GM19023 (cell line): ENCODE results near the gene STARD3.

Source experiments
- ATAC-seq: cut with Tn5 transposase; IDR thresholded peaks from one replicate; pipeline ENCODE4 v1.9.1; 2021; ENCODE audit warnings: mild to moderate bottlenecking, moderate library complexity; ENCODE audit not compliant: unreplicated experiment

STARD3 gene

GRCh38 chr17:39634384-39634871 is 2.5 kb upstream of the STARD3 start:
- no peak for ATAC-seq

DNA sequence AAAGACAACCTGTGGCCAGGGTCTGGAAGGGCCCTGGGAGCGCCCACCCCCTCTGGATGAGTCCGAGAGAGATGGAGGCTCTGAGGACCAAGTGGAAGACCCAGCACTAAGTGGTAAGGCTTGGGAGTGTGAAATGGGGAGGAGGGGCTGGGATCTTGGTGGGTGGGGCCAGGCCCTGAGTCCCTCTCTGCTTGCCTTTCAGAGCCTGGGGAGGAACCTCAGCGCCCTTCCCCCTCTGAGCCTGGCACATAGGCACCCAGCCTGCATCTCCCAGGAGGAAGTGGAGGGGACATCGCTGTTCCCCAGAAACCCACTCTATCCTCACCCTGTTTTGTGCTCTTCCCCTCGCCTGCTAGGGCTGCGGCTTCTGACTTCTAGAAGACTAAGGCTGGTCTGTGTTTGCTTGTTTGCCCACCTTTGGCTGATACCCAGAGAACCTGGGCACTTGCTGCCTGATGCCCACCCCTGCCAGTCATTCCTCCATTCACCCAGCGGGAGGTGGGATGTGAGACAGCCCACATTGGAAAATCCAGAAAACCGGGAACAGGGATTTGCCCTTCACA is 1.2 kb upstream of the STARD3 start:
- no peak for ATAC-seq

GRCh38 chr17:39636587-39636926 is 387 bp upstream of the STARD3 start:
- no peak for ATAC-seq

- no peak for ATAC-seq
These were observed 1.4 kb downstream of the STARD3 start for GRCh38 chr17:39638317-39638716.

DNA sequence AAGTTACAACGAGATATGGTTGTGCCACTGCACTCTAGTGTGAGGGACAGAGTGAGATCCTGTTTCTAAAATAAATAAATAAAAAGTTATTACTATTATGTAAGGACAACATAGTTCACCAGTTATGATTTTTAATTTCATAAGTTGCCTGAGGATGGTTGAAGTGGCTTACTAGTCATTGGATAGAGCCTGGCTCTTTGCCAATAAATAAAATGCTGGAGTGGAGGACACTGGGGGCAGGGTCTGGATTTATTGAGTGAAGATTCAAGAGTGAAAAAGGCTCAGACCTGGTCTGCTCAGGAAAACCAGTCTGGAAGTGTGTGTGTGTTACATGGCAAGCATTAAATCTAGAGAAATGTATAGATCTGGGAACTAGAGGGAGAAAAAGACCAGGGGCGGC is 2.1 kb downstream of the STARD3 start:
- no peak for ATAC-seq

DNA sequence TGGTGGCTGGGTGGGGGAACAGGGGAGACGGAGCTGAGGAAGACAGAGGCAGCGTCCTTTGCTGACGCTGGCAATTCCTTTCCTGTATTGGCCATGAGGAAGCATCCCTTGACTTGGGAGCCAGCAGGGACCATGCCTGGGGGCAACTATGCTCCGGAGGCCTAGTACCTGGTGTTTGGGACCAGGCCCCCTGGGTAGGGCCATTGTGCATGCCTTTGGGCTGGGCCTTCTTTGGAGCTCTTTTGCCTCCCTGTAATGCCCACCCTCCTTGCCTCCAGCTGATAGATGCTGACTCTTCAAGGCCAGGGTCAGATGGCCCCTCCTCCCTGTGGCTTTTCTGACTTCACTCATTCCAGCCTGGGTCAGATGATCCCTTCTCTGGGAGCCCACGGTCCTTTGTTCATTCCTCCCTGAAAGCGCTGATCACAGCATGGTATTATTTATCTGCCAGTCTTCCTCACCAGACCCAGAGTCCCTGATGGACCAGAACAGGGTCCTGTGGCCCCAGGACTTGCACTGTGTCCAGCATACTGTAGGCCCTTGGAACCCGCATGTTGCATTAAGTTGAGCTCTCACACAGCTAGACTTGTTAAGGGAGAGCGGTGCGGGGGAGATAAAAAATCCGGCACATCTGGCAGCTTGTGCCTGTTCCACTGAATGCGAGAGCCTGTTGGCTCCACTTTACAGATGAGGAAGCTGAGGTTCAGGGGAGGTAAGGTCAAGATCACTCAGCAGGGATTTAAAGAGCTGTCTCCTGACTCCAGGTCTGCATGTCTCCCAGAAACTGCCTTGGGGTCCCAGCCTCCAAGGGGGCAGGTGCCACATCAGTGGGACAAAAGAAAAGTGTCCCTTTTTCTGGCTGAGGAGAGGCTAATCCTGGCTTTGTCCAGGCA is 2.9 kb downstream of the STARD3 start:
- ATAC-seq: no peak

- ATAC-seq: no peak
These were observed 3.7 kb downstream of the STARD3 start for GRCh38 chr17:39640591-39641031.

DNA sequence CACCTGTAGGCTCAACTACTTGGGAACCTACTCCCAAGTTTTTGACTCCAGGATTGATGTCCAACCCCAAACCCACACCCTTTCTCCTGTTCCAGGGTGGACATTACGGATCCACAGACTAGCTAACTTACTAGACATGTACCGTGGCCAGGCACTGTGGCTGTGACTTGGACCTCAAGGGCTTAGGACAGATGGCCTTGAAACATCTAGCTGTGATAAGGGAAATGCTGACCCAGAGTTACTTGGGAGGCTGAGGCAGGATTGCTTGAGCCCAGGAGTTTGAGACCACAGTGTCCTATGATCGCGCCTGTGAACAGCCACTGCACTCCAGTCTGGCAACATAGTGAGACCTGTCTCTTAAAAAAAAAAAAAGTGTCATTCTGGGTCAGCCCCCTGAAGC is 4.2 kb downstream of the STARD3 start:
- ATAC-seq: no peak

GRCh38 chr17:39641883-39642282 is 4.9 kb downstream of the STARD3 start:
- no peak for ATAC-seq

DNA sequence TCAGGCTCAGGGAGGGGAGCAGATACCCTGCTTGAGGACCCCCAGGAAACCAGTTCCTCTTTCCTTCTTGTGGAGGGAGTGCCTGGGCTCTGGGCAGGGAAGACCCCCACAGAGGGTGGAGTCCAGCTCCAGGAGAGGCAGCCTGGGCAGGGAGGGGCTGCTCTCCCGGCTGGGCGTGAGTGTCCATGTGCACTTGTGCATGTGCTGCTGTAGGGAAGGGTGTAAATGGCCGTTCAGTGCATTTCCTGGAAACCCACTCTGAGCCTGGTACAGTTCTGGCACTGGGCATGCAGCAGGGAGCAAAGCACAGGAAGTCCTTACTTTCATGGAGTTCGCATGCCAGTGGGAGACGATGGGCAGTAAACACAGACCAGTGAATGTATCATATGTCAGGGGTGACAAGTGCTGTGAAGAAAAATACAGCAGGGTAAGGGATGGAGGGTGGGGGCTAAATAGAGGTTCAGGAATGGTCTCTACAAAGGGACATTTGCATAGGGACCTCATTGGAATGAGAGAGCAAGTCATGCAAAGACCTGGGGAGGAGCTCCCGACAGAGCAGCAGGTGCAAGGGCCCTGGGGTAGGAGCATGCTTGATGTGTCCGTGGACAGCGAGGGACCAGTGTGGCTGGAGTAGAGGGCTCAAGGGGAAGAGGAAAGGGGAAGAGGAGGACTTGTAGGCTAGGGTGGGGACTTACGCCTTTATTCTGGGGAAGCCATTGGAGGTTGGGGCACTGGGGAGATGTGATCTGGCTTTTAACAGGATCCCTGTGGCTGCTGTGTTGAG is 5.5 kb downstream of the STARD3 start:
- ATAC-seq: no peak

DNA sequence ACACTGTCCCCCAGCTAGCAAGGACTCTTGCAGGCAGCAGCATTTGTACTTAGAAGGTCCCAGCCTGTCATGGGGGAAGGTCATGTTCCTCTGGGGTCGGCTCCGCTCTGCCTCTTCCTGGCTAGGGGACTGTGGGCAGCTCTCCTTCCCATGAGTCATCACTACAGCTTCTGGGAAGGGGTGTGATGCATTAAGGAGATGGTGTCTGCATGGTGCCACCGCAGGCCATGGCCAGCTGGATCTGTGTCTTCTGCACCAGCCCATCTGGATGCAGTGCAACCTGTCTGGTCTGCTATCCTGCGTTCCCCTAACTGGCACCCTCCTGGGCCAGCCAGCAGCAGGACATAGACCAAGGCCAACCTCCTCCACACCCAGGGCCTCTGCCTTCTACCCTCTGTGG is 6.3 kb downstream of the STARD3 start:
- ATAC-seq: no peak

DNA sequence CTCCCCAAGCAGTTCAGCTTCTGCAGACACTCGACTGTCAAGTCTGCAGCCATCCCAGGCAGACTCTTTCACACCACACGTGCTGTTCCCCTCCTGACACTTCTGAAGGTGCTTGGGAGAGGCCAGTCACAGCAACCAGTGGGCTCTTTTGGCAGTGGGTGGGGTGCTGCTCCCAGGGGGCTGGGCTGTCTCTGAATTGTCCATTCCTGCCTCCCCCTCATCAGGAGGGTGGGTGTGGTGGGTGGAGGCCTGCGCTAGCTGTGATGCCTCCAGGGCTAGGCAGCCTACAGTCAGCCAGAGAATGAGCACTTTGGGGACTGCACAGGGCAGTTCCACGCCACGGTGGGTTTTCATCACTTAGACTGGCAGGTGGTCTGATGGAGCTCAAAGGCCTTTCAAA is 10.3 kb downstream of the STARD3 start:
- ATAC-seq: no peak

GRCh38 chr17:39648616-39649366 is 11.8 kb downstream of the STARD3 start:
- no peak for ATAC-seq

- no peak for ATAC-seq
These were observed 13.2 kb downstream of the STARD3 start for GRCh38 chr17:39650121-39650579.

DNA sequence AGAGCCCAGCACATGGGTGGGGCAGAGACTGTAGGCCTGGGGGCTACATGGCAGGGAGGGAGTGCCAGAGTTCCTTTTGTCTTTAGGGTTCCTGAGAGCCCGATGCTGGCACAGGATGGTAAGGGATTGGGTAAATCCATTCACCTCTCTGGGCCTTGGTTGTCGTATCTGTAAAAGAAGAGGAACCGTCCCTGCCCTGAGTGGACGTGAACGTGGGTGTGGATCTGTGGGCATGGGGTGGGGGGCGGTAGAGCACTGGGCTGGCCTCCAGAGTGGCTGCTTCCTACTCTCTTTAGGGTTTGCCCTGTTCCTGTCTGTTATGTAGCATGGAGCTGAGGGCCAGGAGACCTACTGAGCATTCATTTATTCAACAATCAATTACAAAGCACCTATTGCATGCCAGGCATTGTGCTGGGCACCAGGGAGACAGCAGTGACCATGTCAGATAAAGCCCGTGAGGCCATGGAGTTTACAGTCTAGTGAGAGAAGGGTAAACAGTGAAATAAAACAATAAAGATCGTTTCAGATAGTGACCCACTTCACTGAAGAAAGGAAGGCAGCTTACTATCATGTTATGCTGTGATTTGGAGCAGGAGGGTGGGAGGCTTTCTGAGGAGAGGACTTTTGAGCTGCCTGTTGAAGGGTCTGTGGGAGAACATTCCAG is 15.1 kb downstream of the STARD3 start:
- no peak for ATAC-seq

DNA sequence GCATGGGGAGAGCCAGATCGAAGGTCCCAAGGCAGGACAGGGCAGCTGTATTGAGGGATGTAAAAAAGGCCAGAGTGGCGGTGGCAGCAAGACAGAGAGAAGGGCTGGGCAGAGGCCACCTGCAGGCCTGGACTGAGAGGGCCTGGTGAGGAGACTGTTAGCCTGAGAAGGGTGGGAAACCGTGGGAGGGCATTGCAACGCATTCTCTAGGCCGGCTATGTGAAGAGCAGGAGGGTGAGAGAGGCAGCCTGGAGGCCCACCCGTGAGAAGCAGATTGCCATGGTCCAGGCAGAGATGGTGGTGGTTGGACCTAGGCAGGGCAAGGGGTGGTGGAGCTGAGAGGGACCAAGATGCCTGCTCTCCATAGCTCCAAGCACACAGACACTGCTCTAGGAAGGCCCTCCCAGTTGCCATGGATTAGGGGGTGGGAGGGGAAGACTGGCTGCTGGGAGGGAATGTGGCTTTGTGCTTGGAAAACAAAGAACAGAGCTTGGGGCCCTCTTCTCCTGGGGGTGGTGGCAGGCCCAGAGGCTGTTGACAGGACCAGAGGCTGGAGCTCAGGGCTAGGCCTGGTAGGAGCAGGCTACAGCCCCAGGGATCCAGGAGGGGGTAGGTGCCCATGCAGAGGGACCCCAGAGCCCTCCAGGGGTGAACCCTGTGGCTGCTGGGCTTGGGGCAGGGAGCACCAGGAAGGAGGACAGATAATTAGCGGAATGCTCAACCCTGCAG is 15.8 kb downstream of the STARD3 start:
- no peak for ATAC-seq

DNA sequence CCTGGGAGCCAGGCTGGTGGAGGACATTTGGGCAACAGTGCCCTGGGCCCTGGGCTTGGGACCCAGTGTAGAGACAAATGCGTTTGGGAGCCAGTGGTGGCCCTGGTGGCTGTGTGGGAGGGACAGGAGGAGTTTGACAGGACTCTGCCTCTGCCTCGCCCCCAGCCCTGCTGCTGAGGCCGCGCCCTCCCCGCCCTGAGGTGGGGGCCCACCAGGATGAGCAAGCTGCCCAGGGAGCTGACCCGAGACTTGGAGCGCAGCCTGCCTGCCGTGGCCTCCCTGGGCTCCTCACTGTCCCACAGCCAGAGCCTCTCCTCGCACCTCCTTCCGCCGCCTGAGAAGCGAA is 16.3 kb downstream of the STARD3 start:
- no peak for ATAC-seq

- ATAC-seq: no peak
These were observed 16.9 kb downstream of the STARD3 start for GRCh38 chr17:39653662-39654331.

GRCh38 chr17:39655105-39655504 is 18.2 kb downstream of the STARD3 start:
- ATAC-seq: no peak
